T47D (cell line): Measurements from ENCODE around the gene TRIM49C.
"Not testable (repeated sequence)": the region's sequence is repeated elsewhere in the genome, so short reads cannot be mapped to it uniquely, and the experiment has no call there.

Experiments used
- DNase-seq, 2 experiments: peaks; one replicate each; pipeline versions ENCODE4 v3.0.0 to v3.0.0-alpha.2; 2011 to 2012; ENCODE audit warnings: low read depth in 1 of 2, low spot score in 1 of 2
- in situ Hi-C: cut with HindIII; loops from 2 replicates; pipeline ENCODE4 v1.10.0; 2016; ENCODE audit warnings: low sequenced_read_pairs, low pct_unique_long_range_greater_than_20kb

Gene TRIM49C

GRCh38 chr11:90030806-90031205 lies at the start of gene TRIM49C:
Gene TRIM49C, plus strand, starts transcription at chr11:90031106. Its CDS starts 4,106 bp downstream, at chr11:90035212.
- in situ Hi-C loops, DNase-seq: not testable (repeated sequence)

DNA sequence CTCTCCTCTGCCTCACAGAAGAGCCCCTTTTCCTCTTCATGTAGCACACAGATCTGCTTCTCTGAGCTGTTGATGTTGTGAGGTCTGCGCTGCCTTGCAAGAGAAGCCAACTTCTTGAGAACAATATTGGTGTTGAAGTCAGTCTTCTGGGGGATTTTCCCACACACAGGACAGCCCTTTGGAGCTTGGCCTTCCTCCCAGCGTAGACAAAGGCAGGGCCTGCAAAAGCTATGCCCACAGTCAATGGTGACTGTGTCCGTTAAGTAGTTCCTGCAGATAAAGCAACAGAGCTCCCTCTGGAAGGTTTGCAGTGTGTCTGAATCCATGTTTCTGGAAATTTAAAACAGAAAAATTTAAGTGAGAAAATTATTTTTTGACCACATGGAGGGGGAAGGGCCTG lies 6.7 kb upstream of the TRIM49C start:
- in situ Hi-C loops, DNase-seq: not testable (repeated sequence)

- DNase-seq, in situ Hi-C loops: not testable (repeated sequence)
Observed at GRCh38 chr11:90051591-90052209, 20.8 kb downstream of the TRIM49C start.

GRCh38 chr11:90052311-90052710 lies 21.4 kb downstream of the TRIM49C start:
- in situ Hi-C loops, DNase-seq: not testable (repeated sequence)

- in situ Hi-C loops, DNase-seq: not testable (repeated sequence)
Observed at GRCh38 chr11:90053545-90053944, 22.6 kb downstream of the TRIM49C start.

- in situ Hi-C loops, DNase-seq: not testable (repeated sequence)
Observed at GRCh38 chr11:90085650-90086049, 54.7 kb downstream of the TRIM49C start, which contains the start of gene UBTFL1. Gene UBTFL1, plus strand, starts transcription at chr11:90085950. Its CDS starts 0 bp downstream, at chr11:90085950.

GRCh38 chr11:90088731-90089130 lies 57.8 kb downstream of the TRIM49C start:
- DNase-seq, in situ Hi-C loops: not testable (repeated sequence)
